Measurements from ENCODE around the gene SLC26A9.
A peak's percentile ranks its signal among the peaks of the same experiment; 100 is the strongest.
"Not testable (repeated sequence)": the region's sequence is repeated elsewhere in the genome, so short reads cannot be mapped to it uniquely, and the experiment has no call there.

The SLC26A9 gene

GRCh38 chr1:205883792-205884191, 59.5 kb downstream of the SLC26A9 start:
- DNase-seq = no peak

GRCh38 chr1:205880923-205881322, 62.3 kb downstream of the SLC26A9 start:
- DNase-seq = no peak

GRCh38 chr1:205879974-205880373, 63.3 kb downstream of the SLC26A9 start:
- DNase-seq = no peak

- no peak for DNase-seq
These were observed 65.2 kb downstream of the SLC26A9 start for GRCh38 chr1:205878026-205878425.

GRCh38 chr1:205873148-205873547, 70.1 kb downstream of the SLC26A9 start:
- not testable (repeated sequence) for DNase-seq

- peak; percentile 11 for DNase-seq
These were observed 73.0 kb downstream of the SLC26A9 start for GRCh38 chr1:205870236-205870635.

Measured in NCI-H2107 (cell line).